ENCODE data around the gene USHBP1. TPM values are rescaled to one million over a fixed set of nuclear protein-coding genes. Genes with fewer than 3 reads are reported as not detected.

Gene USHBP1
- total and polyA plus RNA-seq, 2 of the 13 experiments (the other 11 are each of a cell fraction or from before 2014, with no cell fraction given): 0.15 to 1.5 TPM

DNA sequence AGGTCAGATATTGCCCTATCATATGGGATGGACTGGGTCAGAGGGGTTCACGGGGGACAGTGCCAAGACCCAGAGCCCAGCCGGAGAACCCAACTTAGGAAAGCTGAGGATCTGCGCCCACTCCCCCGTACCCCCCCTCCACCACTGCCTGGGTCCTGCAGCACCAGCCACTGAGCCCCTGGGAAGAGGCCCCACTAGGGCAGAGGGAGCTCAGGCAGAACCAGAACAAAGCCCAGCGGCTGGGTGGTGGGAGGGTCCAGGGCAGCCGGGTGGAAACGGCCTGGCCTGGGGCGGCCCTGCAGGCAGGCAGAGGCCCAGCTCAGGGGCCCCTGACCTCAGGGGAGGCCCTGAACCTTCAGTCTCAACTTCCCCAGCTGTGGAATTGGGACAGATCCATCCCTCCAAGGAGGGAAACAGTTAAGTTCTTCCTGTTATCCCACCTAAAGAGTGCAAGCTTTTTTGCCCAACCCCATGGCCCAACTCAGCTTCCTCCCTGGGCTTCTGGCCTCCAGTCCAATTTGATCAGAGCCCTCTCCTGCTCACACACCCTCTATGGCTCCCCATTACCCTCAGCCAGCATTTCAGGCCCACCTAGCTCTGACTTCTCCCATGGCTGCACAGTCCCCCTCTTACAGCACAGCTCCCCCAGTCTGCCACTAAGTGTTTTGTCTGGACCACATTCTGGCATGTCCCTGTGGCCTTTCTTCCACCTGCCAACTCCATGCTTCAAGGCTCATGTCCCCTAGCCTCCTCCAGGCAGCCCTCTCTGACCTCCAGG is 21.9 kb downstream of the USHBP1 start (continued):
- TF ChIP-seq, protein P1, sequence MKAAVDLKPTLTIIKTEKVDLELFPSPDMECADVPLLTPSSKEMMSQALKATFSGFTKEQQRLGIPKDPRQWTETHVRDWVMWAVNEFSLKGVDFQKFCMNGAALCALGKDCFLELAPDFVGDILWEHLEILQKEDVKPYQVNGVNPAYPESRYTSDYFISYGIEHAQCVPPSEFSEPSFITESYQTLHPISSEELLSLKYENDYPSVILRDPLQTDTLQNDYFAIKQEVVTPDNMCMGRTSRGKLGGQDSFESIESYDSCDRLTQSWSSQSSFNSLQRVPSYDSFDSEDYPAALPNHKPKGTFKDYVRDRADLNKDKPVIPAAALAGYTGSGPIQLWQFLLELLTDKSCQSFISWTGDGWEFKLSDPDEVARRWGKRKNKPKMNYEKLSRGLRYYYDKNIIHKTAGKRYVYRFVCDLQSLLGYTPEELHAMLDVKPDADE (CRISPR knock-in tag; IDR thresholded peaks at IDR 0.05): no peak
- TF ChIP-seq, protein P2, sequence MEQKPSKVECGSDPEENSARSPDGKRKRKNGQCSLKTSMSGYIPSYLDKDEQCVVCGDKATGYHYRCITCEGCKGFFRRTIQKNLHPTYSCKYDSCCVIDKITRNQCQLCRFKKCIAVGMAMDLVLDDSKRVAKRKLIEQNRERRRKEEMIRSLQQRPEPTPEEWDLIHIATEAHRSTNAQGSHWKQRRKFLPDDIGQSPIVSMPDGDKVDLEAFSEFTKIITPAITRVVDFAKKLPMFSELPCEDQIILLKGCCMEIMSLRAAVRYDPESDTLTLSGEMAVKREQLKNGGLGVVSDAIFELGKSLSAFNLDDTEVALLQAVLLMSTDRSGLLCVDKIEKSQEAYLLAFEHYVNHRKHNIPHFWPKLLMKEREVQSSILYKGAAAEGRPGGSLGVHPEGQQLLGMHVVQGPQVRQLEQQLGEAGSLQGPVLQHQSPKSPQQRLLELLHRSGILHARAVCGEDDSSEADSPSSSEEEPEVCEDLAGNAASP (CRISPR knock-in tag; IDR thresholded peaks at IDR 0.05; ENCODE audit: borderline replicate concordance): no peak
- TF ChIP-seq ZNF749 (CRISPR knock-in tag; IDR thresholded peaks at IDR 0.05; ENCODE audit: borderline replicate concordance): no peak
- no peak for TF ChIP-seq BRD4 (CRISPR knock-in tag; IDR thresholded peaks at IDR 0.05)
- TF ChIP-seq MTA3 (CRISPR knock-in tag; IDR thresholded peaks at IDR 0.05): no peak
- TF ChIP-seq, protein P3, sequence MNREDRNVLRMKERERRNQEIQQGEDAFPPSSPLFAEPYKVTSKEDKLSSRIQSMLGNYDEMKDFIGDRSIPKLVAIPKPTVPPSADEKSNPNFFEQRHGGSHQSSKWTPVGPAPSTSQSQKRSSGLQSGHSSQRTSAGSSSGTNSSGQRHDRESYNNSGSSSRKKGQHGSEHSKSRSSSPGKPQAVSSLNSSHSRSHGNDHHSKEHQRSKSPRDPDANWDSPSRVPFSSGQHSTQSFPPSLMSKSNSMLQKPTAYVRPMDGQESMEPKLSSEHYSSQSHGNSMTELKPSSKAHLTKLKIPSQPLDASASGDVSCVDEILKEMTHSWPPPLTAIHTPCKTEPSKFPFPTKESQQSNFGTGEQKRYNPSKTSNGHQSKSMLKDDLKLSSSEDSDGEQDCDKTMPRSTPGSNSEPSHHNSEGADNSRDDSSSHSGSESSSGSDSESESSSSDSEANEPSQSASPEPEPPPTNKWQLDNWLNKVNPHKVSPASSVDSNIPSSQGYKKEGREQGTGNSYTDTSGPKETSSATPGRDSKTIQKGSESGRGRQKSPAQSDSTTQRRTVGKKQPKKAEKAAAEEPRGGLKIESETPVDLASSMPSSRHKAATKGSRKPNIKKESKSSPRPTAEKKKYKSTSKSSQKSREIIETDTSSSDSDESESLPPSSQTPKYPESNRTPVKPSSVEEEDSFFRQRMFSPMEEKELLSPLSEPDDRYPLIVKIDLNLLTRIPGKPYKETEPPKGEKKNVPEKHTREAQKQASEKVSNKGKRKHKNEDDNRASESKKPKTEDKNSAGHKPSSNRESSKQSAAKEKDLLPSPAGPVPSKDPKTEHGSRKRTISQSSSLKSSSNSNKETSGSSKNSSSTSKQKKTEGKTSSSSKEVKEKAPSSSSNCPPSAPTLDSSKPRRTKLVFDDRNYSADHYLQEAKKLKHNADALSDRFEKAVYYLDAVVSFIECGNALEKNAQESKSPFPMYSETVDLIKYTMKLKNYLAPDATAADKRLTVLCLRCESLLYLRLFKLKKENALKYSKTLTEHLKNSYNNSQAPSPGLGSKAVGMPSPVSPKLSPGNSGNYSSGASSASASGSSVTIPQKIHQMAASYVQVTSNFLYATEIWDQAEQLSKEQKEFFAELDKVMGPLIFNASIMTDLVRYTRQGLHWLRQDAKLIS (CRISPR knock-in tag; IDR thresholded peaks at IDR 0.05): no peak
- no peak for TF ChIP-seq TBX3 (IDR thresholded peaks at IDR 0.05; ENCODE audit: borderline replicate concordance)
- no peak for TF ChIP-seq CCAR2 (optimal IDR thresholded peaks at IDR 0.05; ENCODE audit: low read depth, low read length)
- no peak for TF ChIP-seq HNRNPLL (IDR thresholded peaks at IDR 0.05; ENCODE audit: low read depth, low read length, poor library complexity, severe bottlenecking)
- 0 out of 2 replicates have a peak, but pooled peaks have one; percentile 17 for TF ChIP-seq RARA (CRISPR knock-in tag; IDR thresholded peaks at IDR 0.05)
- no peak; the same call in 1 of the 2 replicates for TF ChIP-seq KDM5B (CRISPR knock-in tag; IDR thresholded peaks at IDR 0.05; ENCODE audit: borderline replicate concordance)
- no peak for TF ChIP-seq ZNF746 (CRISPR knock-in tag; IDR thresholded peaks at IDR 0.05)
- TF ChIP-seq, protein P4, sequence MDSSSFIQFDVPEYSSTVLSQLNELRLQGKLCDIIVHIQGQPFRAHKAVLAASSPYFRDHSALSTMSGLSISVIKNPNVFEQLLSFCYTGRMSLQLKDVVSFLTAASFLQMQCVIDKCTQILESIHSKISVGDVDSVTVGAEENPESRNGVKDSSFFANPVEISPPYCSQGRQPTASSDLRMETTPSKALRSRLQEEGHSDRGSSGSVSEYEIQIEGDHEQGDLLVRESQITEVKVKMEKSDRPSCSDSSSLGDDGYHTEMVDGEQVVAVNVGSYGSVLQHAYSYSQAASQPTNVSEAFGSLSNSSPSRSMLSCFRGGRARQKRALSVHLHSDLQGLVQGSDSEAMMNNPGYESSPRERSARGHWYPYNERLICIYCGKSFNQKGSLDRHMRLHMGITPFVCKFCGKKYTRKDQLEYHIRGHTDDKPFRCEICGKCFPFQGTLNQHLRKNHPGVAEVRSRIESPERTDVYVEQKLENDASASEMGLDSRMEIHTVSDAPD (CRISPR knock-in tag; IDR thresholded peaks at IDR 0.05): no peak
- TF ChIP-seq SRF (IDR thresholded peaks at IDR 0.05; ENCODE audit: low read depth, low read length): no peak
- no peak for TF ChIP-seq MED8 (CRISPR knock-in tag; IDR thresholded peaks at IDR 0.05; ENCODE audit: insufficient replicate concordance)
- no peak for TF ChIP-seq TBP (CRISPR knock-in tag; IDR thresholded peaks at IDR 0.05)
- TF ChIP-seq HDAC1 (CRISPR knock-in tag; IDR thresholded peaks at IDR 0.05): 0 out of 2 replicates have a peak, but pooled peaks have one; percentile 27
- no peak for TF ChIP-seq CEBPG (CRISPR knock-in tag; IDR thresholded peaks at IDR 0.05)
- TF ChIP-seq, protein P5, sequence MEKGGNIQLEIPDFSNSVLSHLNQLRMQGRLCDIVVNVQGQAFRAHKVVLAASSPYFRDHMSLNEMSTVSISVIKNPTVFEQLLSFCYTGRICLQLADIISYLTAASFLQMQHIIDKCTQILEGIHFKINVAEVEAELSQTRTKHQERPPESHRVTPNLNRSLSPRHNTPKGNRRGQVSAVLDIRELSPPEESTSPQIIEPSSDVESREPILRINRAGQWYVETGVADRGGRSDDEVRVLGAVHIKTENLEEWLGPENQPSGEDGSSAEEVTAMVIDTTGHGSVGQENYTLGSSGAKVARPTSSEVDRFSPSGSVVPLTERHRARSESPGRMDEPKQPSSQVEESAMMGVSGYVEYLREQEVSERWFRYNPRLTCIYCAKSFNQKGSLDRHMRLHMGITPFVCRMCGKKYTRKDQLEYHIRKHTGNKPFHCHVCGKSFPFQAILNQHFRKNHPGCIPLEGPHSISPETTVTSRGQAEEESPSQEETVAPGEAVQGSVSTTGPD (CRISPR knock-in tag; IDR thresholded peaks at IDR 0.05): no peak
- no peak for TF ChIP-seq ZNF563 (CRISPR knock-in tag; IDR thresholded peaks at IDR 0.05)
- TF ChIP-seq IRF2 (CRISPR knock-in tag; IDR thresholded peaks at IDR 0.05): no peak

Data from HepG2 (cell line).